ENCODE results near the gene GRIK4.

The GRIK4 gene

GRCh38 chr11:120484722-120485121 lies 26.8 kb upstream of the GRIK4 start:
- no peak for TF ChIP-seq CTCF (IDR thresholded peaks at IDR 0.05; ENCODE audit: insufficient read depth, low read length)
- TF ChIP-seq SPI1 (IDR thresholded peaks at IDR 0.05; ENCODE audit: borderline replicate concordance, low read depth) = no peak
- no peak for TF ChIP-seq GABPA (IDR thresholded peaks at IDR 0.05; ENCODE audit: low read depth)
- no peak for TF ChIP-seq REST (IDR thresholded peaks at IDR 0.05; ENCODE audit: insufficient replicate concordance, low read depth)
- TF ChIP-seq POLR2AphosphoS5 (IDR thresholded peaks at IDR 0.05; ENCODE audit: low read depth) = no peak
- H3K4me3 ChIP-seq (replicated peaks; ENCODE audit: insufficient read depth, low read length) = no peak overlapping the region
- H3K27me3 ChIP-seq (ENCODE audit: insufficient read depth, poor library complexity, severe bottlenecking) = peaks cover 13% of the 10 kb centered on the region
- no peak for DNase-seq (ENCODE audit: low read depth in 1 of 2, low spot score in 1 of 2)
- no peak overlapping the region for H3K27ac ChIP-seq (replicated peaks)

- peaks cover 8% of the 10 kb centered on the region for H3K27me3 ChIP-seq (ENCODE audit: insufficient read depth, poor library complexity, severe bottlenecking)
- no peak for TF ChIP-seq SPI1 (IDR thresholded peaks at IDR 0.05; ENCODE audit: borderline replicate concordance, low read depth)
- no peak for TF ChIP-seq REST (IDR thresholded peaks at IDR 0.05; ENCODE audit: insufficient replicate concordance, low read depth)
- no peak for TF ChIP-seq GABPA (IDR thresholded peaks at IDR 0.05; ENCODE audit: low read depth)
- no peak for TF ChIP-seq CTCF (IDR thresholded peaks at IDR 0.05; ENCODE audit: insufficient read depth, low read length)
- TF ChIP-seq POLR2AphosphoS5 (IDR thresholded peaks at IDR 0.05; ENCODE audit: low read depth) = no peak
- no peak for DNase-seq (ENCODE audit: low read depth in 1 of 2, low spot score in 1 of 2)
- H3K4me3 ChIP-seq (replicated peaks; ENCODE audit: insufficient read depth, low read length) = no peak overlapping the region
- no peak overlapping the region for H3K27ac ChIP-seq (replicated peaks)
Observed at GRCh38 chr11:120486138-120486537, 25.4 kb upstream of the GRIK4 start.

- no peak for DNase-seq (ENCODE audit: low read depth in 1 of 2, low spot score in 1 of 2)
- no peak for TF ChIP-seq GABPA (IDR thresholded peaks at IDR 0.05; ENCODE audit: low read depth)
- TF ChIP-seq POLR2AphosphoS5 (IDR thresholded peaks at IDR 0.05; ENCODE audit: low read depth) = no peak
- no peak for TF ChIP-seq CTCF (IDR thresholded peaks at IDR 0.05; ENCODE audit: insufficient read depth, low read length)
- TF ChIP-seq SPI1 (IDR thresholded peaks at IDR 0.05; ENCODE audit: borderline replicate concordance, low read depth) = no peak
- TF ChIP-seq REST (IDR thresholded peaks at IDR 0.05; ENCODE audit: insufficient replicate concordance, low read depth) = no peak
- H3K4me3 ChIP-seq (replicated peaks; ENCODE audit: insufficient read depth, low read length) = no peak overlapping the region
Observed at GRCh38 chr11:120489799-120490198, 21.7 kb upstream of the GRIK4 start.

More at GRCh38 chr11:120489799-120490198, 21.7 kb upstream of the GRIK4 start:
- Histone ChIP-seq H3K27ac (replicated peaks) (no peak overlapping the region), H3K27me3 (ENCODE audit: insufficient read depth, poor library complexity, severe bottlenecking) (peaks cover 13% of the 10 kb centered on the region)
